Uterus (tissue), 2 donors: ENCODE results near the gene CTSO.

Source experiments
- CTCF ChIP-seq, 4 experiments: fragments of 200-600 bp in 2 of 4; fragments of 450-650 bp in 2 of 4; sonication (generic) in 2 of 4; IDR thresholded peaks; one replicate each; pipeline ENCODE4 v1.5.1; 2016 to 2019; ENCODE audit warnings: antibody characterized with exemption in 4 of 4, mild to moderate bottlenecking in 2 of 4, moderate library complexity in 1 of 4
- POLR2A ChIP-seq, 2 donors: fragments of 450-650 bp; IDR thresholded peaks; one replicate each; pipeline ENCODE4 v1.6.1; 2016; ENCODE audit warnings: antibody characterized with exemption in 2 of 2, mild to moderate bottlenecking in 1 of 2, moderate library complexity in 1 of 2

DNA sequence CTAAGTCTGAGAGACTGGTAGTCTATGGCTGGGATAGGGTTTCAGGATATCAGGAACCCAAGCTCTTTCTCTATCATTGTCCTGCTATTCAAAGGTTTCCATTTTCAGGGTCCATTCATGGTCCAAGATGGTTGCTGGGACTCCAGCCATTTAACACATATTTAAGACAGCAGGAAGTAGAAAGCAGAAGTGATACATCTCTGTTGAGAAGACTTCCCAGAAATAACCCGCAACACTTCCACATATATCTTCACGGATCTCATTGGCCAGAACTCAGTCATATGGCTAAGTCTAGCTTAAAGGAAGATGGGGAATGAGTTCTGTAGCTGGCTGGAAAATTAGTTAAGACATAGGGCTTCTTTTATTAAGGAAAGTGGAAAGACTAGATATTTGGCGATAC lies 23.8 kb downstream of the CTSO start:
- no peak for TF ChIP-seq CTCF (IDR thresholded peaks at IDR 0.05)
- TF ChIP-seq POLR2A (IDR thresholded peaks at IDR 0.05) = no peak
